8988T (cell line): ENCODE data around the gene WIPI1.

Experiments used
- DNase-seq: peaks from one replicate; pipeline ENCODE4 v3.0.0; 2011

The WIPI1 gene

GRCh38 chr17:68460146-68460545 is 2.9 kb upstream of the WIPI1 start:
- no peak for DNase-seq

- DNase-seq, result no peak
Measured at GRCh38 chr17:68459037-68459639, 1.8 kb upstream of the WIPI1 start.

GRCh38 chr17:68458260-68459036 is 1.2 kb upstream of the WIPI1 start:
- DNase-seq, result no peak

GRCh38 chr17:68457539-68458259 is 403 bp upstream of the WIPI1 start:
- peak; percentile 60 for DNase-seq

GRCh38 chr17:68456339-68457167 is 743 bp downstream of the WIPI1 start:
- DNase-seq, result peak; percentile 41

- no peak for DNase-seq
Measured at GRCh38 chr17:68455901-68456338, 1.4 kb downstream of the WIPI1 start.

GRCh38 chr17:68453991-68454665 is 3.2 kb downstream of the WIPI1 start:
- DNase-seq, result no peak

- no peak for DNase-seq
Measured at GRCh38 chr17:68452724-68453290, 4.5 kb downstream of the WIPI1 start.

GRCh38 chr17:68451670-68452354 is 5.5 kb downstream of the WIPI1 start:
- DNase-seq, result no peak

GRCh38 chr17:68450801-68451200 is 6.5 kb downstream of the WIPI1 start:
- DNase-seq, result no peak

GRCh38 chr17:68450391-68450790 is 6.9 kb downstream of the WIPI1 start:
- DNase-seq, result no peak

- DNase-seq, result no peak
Measured at GRCh38 chr17:68449021-68449739, 8.1 kb downstream of the WIPI1 start.

- DNase-seq, result no peak
Measured at GRCh38 chr17:68446626-68447041, 10.7 kb downstream of the WIPI1 start.

- DNase-seq, result no peak
Measured at GRCh38 chr17:68445671-68446070, 11.6 kb downstream of the WIPI1 start.

GRCh38 chr17:68443972-68444464 is 13.3 kb downstream of the WIPI1 start:
- no peak for DNase-seq

GRCh38 chr17:68441070-68441770 is 16.1 kb downstream of the WIPI1 start:
- no peak for DNase-seq

GRCh38 chr17:68440526-68440925 is 16.8 kb downstream of the WIPI1 start:
- no peak for DNase-seq

GRCh38 chr17:68439656-68440290 is 17.5 kb downstream of the WIPI1 start:
- no peak for DNase-seq
